ENCODE results near the gene PRLH.

PRLH gene

DNA sequence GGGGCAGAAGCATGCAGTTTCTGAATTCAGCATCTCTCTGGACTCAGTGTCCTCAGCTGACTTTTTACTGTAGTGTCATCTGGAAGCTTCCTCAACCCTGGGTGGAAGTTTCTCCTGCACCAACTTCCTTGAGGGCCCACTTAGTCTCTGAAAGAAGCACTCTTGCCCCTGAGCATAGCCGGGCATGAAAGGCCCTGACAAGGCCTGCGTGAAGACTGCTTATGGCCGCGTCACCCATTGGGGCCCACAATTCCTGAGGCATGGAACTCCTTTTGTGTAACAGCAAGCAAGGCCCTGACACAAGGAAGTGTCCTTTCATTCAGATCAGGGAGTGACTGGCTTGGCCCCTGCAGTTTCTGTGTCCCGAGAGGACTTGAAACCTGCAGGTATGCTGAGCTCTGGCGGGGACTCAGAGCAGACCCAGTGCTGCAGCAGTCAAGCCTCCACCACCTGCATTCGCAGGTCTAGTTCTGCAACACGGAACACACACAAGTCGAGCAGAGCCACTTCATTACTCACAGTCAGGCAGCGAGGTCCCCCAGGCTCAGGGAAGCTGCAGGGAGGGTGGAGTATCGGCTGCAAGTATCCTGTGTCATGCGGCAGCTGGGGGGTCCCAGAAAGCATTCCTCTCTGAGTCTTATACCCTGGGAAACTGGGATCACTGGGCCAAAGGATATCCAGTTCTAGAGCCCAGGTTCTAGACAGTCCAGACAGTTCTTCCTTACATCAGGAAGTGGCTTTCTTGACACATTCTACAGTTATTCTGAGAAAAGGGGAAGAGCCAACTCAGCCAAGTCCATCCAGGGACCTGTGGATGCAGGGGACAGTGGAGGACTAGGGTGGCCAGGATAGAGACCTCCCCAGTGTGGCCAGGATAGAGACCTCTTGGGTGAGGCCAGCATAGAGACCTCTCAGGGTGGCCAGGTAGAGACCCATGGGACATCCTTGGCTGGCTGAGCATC lies 35.6 kb upstream of the PRLH start:
- FAIRE-seq (no peak), DNase-seq (ENCODE audit: insufficient read length) (no peak)
- TF ChIP-seq POLR2AphosphoS5 (IDR thresholded peaks at IDR 0.05; ENCODE audit: low read depth, low read length) (no peak), TAF1 (IDR thresholded peaks at IDR 0.05; ENCODE audit: borderline replicate concordance, low read depth, low read length) (no peak), POLR2A (IDR thresholded peaks at IDR 0.05; ENCODE audit: low read depth, low read length) (no peak)

- DNase-seq (ENCODE audit: insufficient read length), result no peak
Measured at GRCh38 chr2:237532160-237532559, 34.2 kb upstream of the PRLH start.

DNA sequence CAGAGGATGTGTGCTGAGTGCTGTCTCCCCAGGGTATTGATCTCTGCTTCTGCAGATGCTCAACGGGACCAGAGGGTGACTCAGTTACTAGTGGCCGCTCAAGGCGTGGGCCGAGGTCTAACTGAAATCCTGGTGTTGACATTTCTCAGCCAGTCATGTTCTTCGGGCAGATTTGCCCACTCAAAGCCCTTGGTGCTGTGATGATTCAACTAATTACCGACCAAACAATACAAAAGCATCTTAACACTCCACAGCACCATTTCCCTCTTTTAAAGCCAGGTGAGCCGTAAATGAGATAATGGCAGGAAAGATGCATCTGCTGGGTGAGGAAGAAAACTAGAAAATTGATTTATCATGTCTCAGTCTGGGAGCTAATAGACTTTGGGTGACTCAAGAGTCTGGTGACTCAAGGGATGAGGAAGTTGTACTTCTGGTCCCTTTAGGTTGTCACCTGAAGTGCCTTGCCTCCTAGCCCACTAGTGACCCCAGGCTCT lies 32.7 kb upstream of the PRLH start:
- FAIRE-seq, result peak; percentile 66
- DNase-seq (ENCODE audit: insufficient read length), result no peak

More at GRCh38 chr2:237532160-237532559, 34.2 kb upstream of the PRLH start:
- no peak for FAIRE-seq
- TF ChIP-seq POLR2AphosphoS5 (IDR thresholded peaks at IDR 0.05; ENCODE audit: low read depth, low read length), result no peak

GRCh38 chr2:237534380-237534779 lies 32.0 kb upstream of the PRLH start:
- DNase-seq (ENCODE audit: insufficient read length) (no peak), FAIRE-seq (no peak)
- TF ChIP-seq POLR2A (IDR thresholded peaks at IDR 0.05; ENCODE audit: low read depth, low read length) (no peak), POLR2AphosphoS5 (IDR thresholded peaks at IDR 0.05; ENCODE audit: low read depth, low read length) (no peak), TAF1 (IDR thresholded peaks at IDR 0.05; ENCODE audit: borderline replicate concordance, low read depth, low read length) (no peak)

More for the DNA sequence above, 32.7 kb upstream of the PRLH start:
- TF ChIP-seq POLR2A (IDR thresholded peaks at IDR 0.05; ENCODE audit: low read depth, low read length) (no peak), POLR2AphosphoS5 (IDR thresholded peaks at IDR 0.05; ENCODE audit: low read depth, low read length) (no peak), TAF1 (IDR thresholded peaks at IDR 0.05; ENCODE audit: borderline replicate concordance, low read depth, low read length) (no peak)

DNA sequence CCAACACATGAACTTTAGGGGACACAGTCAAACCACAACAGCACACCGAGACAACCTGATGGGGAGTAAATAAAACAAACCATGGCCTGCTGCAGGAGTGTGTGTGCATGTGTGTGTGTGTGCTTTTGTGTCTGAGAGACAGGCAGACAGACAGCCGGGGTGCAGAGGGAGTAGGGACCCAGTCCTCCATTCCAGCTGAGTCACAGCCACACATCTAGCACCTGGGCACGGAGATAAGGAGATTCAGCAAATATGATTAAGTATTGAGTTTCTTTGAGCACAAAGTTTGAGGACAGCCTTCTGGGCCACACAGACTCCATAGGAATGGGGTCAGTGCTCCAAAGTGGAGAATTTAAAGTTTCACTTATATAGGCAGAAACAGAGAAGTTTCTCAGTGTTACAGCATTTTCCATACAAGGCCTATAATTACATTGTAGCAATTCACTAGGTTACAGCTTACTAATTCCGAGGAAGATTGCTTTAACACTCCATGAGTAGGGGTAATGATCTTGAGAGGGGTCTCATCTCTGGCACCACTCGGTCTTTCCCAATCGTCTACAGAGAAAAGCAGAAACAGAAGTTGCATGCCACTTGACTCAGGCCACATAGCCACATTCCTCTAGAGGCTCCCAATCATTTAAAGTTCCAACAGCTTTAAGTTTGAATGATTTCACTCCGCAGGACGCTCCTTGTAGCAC lies 30.8 kb upstream of the PRLH start:
- FAIRE-seq (no peak), DNase-seq (ENCODE audit: insufficient read length) (no peak)
- TF ChIP-seq TAF1 (IDR thresholded peaks at IDR 0.05; ENCODE audit: borderline replicate concordance, low read depth, low read length) (no peak), POLR2A (IDR thresholded peaks at IDR 0.05; ENCODE audit: low read depth, low read length) (no peak), POLR2AphosphoS5 (IDR thresholded peaks at IDR 0.05; ENCODE audit: low read depth, low read length) (no peak)

DNA sequence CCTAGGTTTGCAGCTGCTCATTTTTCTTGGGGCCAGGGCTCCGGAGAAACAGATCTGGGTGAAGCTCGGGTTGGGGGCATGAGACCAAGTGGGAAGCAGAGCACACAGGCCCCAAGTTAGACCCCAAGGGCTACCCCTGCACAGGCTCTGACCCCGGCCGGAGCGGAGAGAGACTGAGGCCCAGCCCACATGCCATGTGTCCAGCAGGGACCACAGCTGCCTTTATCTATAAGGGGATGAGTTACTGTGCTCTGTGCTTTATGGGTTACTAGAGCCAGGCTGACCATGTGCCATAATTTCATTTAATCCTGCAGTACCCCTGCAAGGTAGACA lies 30.3 kb upstream of the PRLH start:
- DNase-seq (ENCODE audit: insufficient read length), result no peak
- FAIRE-seq, result no peak
- TF ChIP-seq TAF1 (IDR thresholded peaks at IDR 0.05; ENCODE audit: borderline replicate concordance, low read depth, low read length), result no peak
- TF ChIP-seq POLR2AphosphoS5 (IDR thresholded peaks at IDR 0.05; ENCODE audit: low read depth, low read length), result no peak
- TF ChIP-seq POLR2A (IDR thresholded peaks at IDR 0.05; ENCODE audit: low read depth, low read length), result no peak

DNA sequence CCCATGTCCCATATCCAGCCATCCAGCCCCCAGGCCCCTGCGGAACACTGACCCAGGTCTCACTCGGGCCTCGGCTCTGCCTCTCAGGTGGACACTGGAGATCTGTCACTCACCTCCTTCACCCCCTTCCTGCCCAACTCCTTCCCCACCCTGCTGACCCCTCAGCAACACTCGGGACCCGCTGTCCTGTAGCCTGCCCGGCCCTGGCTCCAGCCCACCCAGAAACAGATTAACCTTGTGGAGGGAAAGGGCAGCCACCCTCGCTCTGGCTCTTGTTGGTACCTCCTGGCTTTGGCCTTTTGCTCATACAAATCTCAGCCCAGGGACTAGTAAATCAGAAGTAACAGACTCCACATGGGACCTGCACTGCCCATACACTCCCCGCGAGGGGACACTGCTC lies 29.8 kb upstream of the PRLH start:
- no peak for FAIRE-seq
- no peak for TF ChIP-seq TAF1 (IDR thresholded peaks at IDR 0.05; ENCODE audit: borderline replicate concordance, low read depth, low read length)
- no peak for DNase-seq (ENCODE audit: insufficient read length)

- no peak for FAIRE-seq
- TF ChIP-seq TAF1 (IDR thresholded peaks at IDR 0.05; ENCODE audit: borderline replicate concordance, low read depth, low read length), result no peak
- no peak for TF ChIP-seq POLR2AphosphoS5 (IDR thresholded peaks at IDR 0.05; ENCODE audit: low read depth, low read length)
- no peak for TF ChIP-seq POLR2A (IDR thresholded peaks at IDR 0.05; ENCODE audit: low read depth, low read length)
- DNase-seq (ENCODE audit: insufficient read length), result no peak
Measured at GRCh38 chr2:237538001-237538720, 28.2 kb upstream of the PRLH start.

DNA sequence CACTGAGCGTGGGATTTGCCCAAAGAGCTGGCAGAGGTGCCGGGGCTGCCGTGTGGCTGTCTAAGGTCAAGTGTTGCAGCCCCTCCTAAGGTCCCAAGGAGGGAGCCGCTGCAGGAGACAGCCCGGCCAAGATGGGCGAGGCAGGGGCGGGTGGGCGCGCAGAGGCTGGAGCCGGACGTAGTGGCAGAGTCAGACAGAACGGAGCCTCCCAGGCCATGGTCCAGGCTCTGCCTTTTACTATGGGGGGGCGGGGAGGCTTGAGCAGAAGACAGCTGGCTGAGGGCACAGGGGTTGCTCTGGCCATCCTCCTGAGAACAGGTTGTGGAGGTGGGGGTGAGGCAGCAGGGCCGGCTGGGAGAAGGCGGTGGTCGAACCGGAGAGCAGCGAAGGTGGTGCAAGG lies 27.5 kb upstream of the PRLH start:
- no peak for FAIRE-seq
- TF ChIP-seq TAF1 (IDR thresholded peaks at IDR 0.05; ENCODE audit: borderline replicate concordance, low read depth, low read length) (no peak), POLR2A (IDR thresholded peaks at IDR 0.05; ENCODE audit: low read depth, low read length) (no peak)
- DNase-seq (ENCODE audit: insufficient read length), result no peak

- FAIRE-seq (no peak), DNase-seq (ENCODE audit: insufficient read length) (no peak)
- TF ChIP-seq TAF1 (IDR thresholded peaks at IDR 0.05; ENCODE audit: borderline replicate concordance, low read depth, low read length), result no peak
- TF ChIP-seq POLR2AphosphoS5 (IDR thresholded peaks at IDR 0.05; ENCODE audit: low read depth, low read length), result no peak
- no peak for TF ChIP-seq POLR2A (IDR thresholded peaks at IDR 0.05; ENCODE audit: low read depth, low read length)
Measured at GRCh38 chr2:237539681-237540080, 26.7 kb upstream of the PRLH start.

DNA sequence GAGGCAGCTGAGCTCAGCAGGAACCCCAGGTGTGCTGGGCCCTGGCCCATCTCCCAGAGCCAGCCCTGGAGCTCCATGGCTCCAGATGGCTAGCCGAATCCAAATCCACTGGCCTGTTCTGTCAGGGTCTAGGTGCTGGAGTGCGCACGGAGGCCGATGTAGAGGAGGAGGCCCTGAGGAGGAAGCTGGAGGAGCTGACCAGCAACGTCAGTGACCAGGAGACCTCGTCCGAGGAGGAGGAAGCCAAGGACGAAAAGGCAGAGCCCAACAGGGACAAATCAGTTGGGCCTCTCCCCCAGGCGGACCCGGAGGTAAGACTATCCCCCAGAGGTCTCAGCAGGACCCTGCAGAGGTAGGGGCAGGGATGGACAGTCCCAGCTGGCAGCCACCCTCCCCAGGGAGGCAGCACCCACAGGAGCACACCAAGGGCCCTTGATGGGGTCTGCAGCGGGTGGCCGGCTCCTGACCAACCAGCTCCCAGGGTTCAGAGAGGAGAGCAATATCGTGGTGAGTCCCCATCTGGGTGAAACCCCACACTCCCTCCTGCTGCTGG lies 26.1 kb upstream of the PRLH start:
- DNase-seq (ENCODE audit: insufficient read length) (no peak), FAIRE-seq (no peak)
- TF ChIP-seq POLR2A (IDR thresholded peaks at IDR 0.05; ENCODE audit: low read depth, low read length), result no peak
- no peak for TF ChIP-seq TAF1 (IDR thresholded peaks at IDR 0.05; ENCODE audit: borderline replicate concordance, low read depth, low read length)
- TF ChIP-seq POLR2AphosphoS5 (IDR thresholded peaks at IDR 0.05; ENCODE audit: low read depth, low read length), result no peak

Data from GM12892 (cell line).